GM12891 (cell line): ENCODE results near the gene CTNNA2.

Source experiments
- POLR2A ChIP-seq: IDR thresholded peaks from 2 replicates; pipeline ENCODE4 v1.6.1; 2011; ENCODE audit warnings: low read depth, low read length, control low read depth
- POLR2AphosphoS5 ChIP-seq: IDR thresholded peaks from 2 replicates; pipeline ENCODE4 v1.6.1; 2011; ENCODE audit warnings: low read depth, low read length, control low read depth
- TAF1 ChIP-seq: IDR thresholded peaks from 2 replicates; pipeline ENCODE4 v1.6.1; 2011; ENCODE audit warnings: low read depth, low read length, control low read depth

- TF ChIP-seq POLR2A = no peak
- TF ChIP-seq POLR2AphosphoS5 = no peak
- TF ChIP-seq TAF1 = no peak
Observed at GRCh38 chr2:80169811-80170594, 657.2 kb downstream of the CTNNA2 start.
